Measurements from ENCODE around the gene ZBTB42.

The ZBTB42 gene

DNA sequence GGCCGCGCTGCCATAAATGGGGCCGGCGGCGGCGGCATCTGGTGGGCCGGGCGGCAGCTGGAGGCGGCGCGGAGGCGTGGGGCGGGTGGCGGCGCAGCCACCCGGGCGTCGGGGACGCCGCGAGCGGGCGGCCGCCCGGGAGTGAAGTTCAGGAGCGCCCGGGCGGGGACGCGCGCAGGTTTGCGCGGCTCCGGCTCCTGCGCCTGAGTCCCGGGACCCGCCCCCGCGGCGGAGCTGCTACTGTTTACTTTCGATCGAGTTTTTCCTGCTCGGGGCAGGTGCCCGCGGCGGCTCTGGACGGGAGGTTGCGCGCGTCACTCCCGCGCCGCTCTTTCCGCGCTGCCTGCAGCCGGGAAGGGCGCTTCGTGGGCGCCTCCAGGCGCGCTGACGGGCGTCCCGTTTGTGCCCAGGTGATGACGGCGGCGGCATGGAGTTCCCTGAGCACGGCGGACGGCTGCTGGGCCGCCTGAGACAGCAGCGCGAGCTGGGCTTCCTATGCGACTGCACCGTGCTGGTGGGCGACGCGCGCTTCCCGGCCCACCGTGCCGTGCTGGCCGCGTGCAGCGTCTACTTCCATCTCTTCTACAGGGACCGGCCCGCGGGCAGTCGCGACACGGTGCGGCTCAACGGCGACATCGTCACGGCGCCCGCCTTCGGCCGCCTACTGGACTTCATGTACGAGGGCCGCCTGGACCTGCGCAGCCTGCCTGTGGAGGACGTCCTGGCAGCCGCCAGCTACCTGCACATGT, at the start of gene ZBTB42:
Gene ZBTB42, plus strand, starts transcription at position 331 of the 749 bp plus-strand sequence. Its CDS starts 97 bp downstream, at position 428.
- DNase-seq (ENCODE audit: low read depth) = peak; percentile 59

DNA sequence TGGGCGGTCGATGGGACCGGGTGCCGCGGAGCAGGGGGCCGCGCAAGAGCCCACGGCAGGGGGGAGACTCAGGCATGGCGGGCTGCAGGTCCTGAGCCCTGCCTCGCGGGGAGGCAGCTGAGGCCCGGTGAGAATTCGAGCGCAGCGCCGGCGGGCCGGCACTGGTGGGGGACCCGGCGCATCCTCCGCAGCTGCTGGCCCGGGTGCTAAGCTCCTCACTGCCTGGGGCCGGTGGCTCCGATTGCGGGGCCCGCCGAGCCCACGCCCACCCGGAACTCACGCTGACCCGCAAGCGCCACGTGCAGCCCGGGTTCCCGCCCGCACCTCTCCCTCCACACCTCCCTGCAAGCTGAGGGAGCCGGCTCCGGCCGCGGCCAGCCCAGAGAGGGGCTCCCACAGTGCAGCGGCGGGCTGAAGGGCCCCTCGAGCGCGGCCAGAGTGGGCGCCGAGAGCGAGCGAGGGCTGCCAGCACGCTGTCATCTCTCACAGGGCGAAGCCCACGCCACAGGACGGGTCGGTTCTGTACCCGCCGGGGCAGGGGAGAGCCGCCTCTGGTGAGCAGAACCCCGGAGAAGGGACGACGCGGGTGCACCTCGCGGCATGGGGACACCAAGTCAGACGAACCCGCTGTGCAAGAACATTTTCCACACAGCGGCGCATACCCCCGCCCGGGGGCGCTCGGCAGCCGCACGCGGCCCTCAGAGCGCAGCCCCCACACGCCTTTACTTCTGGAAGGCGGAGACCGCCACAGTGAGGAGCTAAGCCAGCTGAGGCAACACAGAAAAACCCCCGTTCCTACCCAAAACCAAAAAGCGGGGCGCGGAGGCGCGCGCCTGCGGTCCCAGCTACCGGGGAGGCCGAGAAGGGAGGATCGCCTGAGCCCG, 49.1 kb upstream of the ZBTB42 start:
- no peak for DNase-seq (ENCODE audit: low read depth)

DNA sequence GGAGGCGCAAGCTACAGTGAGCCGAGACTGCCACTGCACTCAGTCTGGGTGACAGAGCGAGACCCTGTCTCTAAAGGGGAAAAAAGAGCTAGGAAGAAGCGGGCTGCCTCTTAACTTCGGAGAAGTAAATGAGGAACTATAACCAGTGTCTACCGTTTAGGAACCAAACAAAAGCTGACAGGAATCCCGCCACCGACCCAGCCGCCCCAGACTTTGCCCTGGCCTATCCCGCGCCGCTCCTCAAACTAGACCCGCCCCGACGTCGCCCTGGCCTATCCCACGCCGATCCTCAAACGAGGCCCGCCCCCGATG, 48.5 kb upstream of the ZBTB42 start:
- DNase-seq (ENCODE audit: low read depth) = no peak

DNA sequence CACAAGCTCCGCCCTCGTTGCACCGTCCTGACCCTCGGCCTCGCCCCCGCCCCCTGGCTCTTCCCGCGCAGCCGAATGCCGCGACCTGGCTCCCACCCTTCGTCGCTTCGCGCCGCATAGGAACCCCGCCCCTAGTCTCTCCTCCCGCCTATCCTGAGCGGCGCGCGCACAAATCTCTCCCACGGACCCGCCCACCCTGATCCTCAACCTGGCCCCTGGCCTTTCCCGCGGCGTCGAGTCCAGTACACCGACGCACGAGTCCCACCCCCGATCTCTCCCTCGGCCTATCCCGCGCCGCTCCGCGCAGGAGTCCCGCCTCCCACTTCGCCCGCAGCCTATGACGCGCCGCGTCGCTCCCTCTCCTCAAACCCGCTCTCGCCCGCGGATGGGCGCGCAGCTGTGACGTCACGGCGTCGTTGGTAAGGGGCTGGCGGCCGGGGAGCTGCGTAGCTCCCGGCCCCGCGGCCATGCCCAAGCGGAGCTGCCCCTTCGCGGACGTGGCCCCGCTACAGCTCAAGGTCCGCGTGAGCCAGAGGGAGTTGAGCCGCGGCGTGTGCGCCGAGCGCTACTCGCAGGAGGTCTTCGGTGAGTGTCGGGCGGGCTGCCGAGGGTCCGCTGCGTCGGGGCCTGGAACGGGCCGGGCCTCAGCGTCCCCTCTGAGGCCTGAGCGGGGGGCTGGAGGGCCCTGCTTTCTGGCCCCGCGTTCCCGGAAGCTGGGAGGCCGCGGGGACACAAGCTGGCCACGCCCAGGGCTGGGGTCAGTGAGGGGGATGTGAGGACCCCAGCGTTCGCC, 48.0 kb upstream of the ZBTB42 start, which contains the start of gene SIVA1:
Gene SIVA1, plus strand, starts transcription at position 413 of the 793 bp plus-strand sequence. Its CDS starts 55 bp downstream, at position 468.
- DNase-seq (ENCODE audit: low read depth) = peak; percentile 99

DNA sequence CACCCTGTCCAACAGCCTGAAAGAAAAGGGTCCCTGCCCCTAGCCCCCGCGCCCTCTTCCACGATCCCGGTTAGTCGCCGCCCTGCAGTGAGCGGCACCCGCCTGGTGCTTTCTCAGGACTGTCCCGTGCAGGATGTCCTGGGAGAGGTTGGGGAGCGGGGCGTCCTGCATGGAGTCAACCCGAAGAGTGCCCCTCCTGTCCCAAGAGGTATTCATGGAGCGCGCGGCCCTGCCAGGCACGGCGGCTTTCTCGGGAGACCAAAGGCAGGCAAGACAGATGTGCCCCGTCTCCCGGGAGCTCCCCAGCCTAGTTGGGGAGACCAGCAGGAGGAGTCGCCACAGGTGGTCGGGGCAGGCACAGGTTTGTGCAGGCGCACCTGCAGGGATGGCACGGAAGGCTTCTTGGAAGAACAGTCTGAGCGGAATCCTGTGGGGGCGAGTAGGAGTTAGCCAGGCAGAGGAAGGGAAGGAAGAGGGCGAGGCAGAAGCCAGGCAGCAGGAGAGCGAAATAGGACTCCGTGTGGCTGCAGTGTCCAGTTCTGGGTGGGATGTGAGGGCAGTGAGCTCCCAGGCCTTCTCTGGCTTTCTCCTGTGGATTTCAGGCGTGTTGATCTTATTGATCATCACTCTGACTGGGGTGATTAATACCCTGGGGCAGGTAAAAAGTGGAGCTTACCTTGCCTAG, 47.2 kb upstream of the ZBTB42 start:
- DNase-seq (ENCODE audit: low read depth) = no peak

DNA sequence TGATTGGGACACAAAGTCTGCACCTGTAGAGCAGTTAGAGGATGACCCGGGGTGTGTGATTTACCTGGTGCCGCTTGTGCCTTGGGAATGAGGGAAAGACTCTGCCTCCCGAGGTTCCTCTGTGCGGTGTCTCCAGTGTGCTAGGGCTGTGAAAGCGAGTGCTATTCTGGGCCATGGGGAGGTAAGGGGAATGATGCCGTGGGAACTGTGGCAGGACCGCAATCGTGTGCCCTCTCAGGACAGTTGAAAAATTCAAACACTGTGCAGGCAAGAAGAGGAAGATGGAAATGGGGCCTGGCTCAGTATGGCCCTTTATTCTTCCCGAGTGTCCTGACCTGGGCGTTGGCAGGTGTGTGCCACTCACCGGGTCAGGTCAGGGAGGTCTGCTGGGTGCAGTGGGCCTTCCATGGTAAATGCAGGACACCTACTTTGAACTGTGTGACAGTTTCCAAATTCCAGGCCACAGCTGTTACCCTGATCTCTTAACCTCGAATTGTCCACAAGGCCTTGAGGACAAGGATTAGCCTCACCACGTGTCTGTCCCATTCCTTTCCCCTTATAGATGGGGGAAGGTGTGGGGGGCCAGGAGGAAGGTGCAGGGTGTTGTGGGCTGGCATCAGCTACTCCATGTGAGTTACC, 46.6 kb upstream of the ZBTB42 start:
- no peak for DNase-seq (ENCODE audit: low read depth)

DNA sequence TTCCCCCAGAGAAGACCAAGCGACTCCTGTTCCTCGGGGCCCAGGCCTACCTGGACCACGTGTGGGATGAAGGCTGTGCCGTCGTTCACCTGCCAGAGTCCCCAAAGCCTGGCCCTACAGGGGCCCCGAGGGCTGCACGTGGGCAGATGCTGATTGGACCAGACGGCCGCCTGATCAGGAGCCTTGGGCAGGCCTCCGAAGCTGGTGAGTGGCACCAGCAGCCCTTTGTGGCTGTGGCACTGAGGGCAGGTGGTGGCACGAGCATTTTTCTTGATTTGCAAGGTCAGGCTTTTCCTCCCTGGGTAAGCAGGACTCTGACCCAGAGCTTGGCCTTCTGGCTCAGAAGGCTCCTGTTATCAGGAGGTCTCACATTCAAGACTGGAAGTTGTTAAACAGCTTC, 45.3 kb upstream of the ZBTB42 start:
- DNase-seq (ENCODE audit: low read depth) = no peak

DNA sequence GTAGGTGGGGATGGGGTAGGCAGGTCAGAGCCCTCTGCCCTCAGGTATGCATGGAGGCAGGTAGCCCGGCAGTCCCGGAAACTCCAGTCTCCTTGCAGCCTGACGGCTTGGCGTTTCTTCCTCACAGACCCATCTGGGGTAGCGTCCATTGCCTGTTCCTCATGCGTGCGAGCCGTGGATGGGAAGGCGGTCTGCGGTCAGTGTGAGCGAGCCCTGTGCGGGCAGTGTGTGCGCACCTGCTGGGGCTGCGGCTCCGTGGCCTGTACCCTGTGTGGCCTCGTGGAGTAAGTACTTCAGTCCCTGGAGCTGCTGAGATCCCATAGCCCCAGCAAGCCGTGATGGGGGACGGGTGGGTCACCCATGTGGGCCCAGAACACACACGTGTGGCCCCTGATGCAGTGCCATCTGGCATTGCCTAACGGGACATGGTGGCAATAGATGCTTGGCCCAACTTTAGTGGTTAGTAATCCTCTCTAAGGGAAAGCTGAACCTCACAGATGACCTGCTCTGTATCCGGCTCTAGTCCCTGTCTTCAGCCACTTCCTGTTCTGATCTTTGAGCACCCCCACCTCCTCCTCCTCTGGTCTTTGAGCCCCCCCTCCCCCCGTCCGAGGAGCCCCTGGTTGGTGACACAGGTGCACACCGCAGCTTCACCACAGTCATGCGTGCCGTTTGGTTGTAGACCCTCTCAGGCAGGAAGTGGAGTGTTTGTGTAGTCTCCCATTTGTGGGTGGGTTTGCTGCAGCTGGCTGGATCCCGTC, 44.2 kb upstream of the ZBTB42 start:
- no peak for DNase-seq (ENCODE audit: low read depth)

DNA sequence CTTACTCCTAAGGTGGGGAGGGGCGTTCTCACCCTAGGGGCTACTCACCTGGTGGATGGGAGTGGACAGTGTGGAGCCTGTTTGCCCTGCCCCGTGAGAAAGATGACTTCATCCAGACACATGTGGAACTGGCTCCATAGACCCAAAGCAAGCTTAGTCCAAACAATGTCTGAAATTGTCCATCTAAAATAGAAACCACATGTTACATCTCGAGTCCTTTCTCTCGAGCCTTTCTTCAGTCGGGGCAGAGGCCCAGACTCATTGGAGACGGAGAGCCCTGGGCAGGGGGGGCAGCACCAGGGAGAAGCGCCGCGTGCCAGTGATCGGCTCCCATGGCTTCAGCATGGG, 43.7 kb upstream of the ZBTB42 start:
- no peak for DNase-seq (ENCODE audit: low read depth)

DNA sequence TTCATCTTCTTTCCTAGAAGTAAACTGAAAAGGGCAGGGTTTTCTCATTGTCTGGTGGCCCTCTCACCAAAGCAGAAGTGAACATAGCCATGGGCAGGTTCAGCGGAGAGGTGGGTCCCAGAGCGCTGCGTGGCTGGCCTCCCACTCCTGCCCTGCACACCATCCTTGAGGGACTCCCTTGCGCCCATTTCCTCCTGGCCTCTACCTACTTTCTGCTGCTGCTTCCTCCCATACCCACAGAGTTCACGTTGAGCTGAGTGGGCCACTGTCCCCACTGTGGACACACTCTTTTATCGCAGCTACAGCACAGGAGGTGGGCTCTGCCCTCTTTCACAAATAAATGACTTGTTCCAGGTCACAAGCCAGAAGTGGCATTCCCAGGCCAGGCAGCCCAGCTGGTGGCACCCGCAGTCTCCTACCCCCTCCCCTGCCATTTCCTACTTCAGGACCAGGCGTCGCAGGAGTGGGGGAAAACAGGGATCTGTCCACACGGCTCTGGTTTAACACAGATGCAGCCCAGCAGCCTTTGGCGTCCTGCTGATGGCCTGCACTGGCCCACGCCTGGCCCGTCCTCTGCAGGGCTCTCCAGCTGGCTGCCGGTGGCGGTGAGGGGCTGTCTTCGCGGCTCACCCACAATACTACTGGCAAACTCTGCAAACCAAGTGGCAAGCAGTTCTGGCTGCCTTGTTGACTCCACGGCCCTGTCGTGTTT, 43.1 kb upstream of the ZBTB42 start:
- DNase-seq (ENCODE audit: low read depth) = no peak

DNA sequence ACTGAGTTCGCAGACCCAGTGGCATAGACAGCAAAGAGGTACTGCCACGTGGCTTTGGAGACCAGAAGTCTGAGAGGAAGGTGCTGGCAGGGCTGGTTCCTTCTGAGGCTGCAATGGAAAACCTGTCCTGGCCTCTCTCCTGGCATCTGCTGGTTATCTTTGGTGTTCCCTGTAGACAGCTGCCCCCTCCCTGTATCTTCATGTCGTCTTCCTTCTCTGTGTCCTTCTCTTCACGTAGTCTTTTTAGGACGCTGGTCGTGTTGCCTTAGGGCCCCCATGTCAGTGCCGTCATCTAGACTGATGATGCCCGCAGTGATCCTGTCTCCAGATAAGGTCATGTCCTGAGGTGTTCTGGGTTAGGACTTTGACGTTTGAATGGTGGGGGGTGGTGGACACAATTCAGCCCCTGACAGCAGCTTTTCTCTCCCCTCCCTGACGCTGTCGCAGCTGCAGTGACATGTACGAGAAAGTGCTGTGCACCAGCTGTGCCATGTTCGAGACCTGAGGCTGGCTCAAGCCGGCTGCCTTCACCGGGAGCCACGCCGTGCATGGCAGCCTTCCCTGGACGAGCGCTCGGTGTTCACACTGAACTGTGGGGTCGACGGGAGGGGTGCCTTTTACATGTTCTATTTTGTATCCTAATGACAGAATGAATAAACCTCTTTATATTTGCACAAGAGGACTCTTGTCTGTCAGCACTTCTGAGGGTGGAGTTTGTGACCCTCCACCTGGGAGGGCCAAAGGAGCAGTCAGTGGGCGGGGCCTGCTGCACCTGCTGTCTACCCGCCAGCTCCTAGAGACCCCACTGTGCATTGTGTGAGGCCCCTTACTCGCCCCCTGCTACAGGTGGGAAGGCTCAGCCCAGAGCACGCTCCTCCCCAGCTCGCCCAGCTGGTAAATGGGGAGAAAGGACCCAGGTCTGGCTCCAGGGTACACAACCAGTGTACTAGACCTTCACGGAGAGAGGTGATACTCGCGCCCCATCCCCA, 41.6 kb upstream of the ZBTB42 start:
- DNase-seq (ENCODE audit: low read depth) = no peak

DNA sequence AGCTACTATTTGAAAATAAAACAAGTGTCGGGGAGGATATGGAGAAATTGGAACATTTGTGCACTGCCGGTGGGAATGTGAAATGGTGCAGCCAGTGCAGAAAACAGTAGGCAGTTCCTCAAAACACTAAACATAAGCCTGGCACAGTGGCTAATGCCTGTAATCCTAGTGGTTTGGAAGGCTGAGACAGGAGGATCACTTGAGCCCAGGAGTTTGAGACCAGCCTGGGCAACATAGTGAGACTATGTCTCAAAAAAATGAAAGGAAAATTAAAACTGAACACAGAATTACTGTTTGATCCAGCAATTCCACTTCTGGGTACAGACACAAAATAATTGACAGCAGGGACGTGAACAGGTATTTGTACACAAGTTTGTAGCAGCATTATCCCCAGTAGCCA, 35.4 kb upstream of the ZBTB42 start:
- DNase-seq (ENCODE audit: low read depth) = no peak

DNA sequence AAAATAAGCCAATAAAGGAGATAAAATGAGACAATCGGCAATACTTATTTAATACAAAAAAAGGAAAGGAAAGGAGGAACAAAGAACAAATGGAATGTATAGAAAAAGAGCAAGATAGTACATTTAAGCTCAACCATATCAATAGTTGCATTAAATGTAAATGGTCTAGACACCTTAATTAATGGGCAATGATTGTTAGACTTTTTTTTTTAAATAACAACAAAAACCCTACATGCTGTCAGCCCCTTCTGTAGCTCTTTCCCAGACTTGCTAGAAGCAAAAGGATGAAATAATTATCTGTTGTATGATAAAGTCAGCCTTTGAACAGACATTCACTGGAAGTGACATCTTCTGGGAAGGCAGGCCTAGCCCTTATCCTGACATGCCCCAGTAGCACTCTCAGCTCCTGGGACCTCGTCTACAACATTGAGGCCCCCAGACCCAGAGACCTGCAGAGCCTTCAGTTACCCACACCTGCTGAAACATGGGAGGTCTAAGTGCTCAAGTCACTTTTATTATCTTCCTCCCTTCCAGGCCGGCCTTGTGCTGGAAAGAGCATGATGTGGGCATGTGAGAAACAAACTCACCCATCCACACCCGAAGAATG, 34.5 kb upstream of the ZBTB42 start:
- no peak for DNase-seq (ENCODE audit: low read depth)

DNA sequence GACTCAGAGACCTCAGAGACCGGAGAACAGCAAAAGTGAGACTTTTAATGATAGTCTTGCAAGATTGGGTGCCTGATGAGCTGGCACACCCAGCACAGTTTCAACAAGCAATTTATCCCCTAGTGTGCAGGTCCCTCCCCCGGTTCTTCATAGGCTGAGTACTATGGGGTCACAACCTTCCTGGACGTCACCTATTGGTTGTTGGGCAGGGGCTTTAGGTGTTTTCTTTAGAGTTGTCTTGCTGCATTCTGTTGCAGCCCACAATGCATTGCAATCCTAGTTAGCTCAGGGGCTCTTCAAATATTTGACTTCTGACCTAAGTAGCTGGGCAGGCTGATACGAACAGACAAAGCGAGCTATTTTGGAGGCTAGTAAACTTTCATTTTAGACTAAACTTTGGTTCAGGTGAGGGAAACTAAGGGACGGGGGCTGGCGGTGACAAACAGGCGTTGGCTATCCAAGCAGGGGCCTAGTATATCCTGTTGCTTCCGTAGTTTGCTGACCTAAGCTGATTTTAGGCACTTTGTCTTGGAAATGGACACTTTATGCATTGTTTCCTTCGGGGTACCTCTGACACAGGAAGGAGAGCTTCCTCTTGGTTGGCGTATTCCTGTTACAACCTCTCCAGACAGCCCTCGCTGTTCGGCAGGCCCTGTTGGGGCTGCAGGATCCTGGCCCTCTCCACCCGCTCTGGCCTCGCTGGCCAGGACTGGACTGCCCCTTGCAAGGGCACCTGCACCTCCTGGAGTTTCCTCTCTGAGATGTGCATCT, 33.9 kb upstream of the ZBTB42 start:
- no peak for DNase-seq (ENCODE audit: low read depth)

DNA sequence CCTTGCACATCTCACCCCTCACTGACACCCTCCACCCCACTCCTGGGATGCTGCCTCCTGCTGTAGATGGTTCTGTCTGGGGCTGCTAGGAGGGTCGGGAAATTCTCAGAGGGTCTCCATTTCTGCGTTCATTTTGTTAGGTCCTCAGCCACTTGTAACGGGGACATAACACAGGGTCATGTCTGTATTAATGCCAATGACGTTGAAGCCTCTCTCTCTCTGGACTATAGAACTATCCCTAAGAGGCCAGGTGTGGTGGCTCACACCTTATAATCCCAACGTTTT, 33.3 kb upstream of the ZBTB42 start:
- DNase-seq (ENCODE audit: low read depth) = no peak

DNA sequence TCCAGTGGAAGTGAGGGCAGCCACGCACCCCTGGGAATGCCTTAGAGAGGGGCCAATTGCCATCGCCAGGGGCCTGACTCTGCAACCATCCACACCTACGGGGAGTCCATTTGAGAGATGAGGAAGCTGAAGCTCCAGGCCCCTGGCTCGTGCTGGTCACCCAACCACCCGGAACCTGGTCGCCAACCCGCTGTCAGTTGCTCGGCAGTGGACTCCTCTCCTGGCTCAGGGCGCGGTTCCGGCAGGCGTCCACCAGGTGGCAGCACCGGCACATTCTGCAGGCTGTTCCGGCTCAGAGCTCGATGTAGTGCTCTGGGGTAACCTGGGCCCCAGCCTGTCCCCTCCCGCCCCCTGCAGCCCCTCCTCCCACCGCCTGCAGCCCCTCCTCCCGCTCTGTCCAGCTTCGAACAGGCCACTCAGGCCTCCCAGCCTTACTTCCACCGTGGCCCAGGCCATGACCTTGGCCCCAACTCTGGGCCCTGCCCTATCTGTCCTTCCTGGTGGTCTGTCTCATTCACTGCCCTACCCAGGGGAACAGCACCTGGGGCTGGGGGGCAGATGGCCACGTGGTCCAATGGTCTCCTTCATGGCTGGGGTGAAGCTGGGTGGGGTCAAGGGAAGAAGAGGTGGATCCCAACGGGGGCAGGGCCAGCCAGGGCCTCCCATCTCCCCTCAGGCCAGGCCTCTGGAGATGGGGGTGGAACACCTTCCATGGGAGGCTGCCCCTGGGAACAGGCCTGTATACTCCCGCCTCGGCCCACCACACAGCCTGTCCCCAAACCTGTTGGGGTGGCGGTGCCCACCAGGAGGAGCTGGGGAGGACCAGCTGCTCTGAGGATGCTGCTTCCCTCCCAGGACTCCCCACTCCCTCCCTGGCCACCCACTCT, 32.2 kb upstream of the ZBTB42 start:
- DNase-seq (ENCODE audit: low read depth) = peak; percentile 93

Data from activated T-cell treated with anti-CD3 and anti-CD28 coated beads for 1 hour (primary cell).